ENCODE results near the gene NOC2L. TPM values are rescaled to one million over a fixed set of nuclear protein-coding genes. Genes with fewer than 3 reads are reported as not detected.

The NOC2L gene
- total and polyA plus RNA-seq, 9 of the 15 experiments (the other 6 are each of a cell fraction or from before 2014, with no cell fraction given): 4.0 to 410 (median 200) TPM

DNA sequence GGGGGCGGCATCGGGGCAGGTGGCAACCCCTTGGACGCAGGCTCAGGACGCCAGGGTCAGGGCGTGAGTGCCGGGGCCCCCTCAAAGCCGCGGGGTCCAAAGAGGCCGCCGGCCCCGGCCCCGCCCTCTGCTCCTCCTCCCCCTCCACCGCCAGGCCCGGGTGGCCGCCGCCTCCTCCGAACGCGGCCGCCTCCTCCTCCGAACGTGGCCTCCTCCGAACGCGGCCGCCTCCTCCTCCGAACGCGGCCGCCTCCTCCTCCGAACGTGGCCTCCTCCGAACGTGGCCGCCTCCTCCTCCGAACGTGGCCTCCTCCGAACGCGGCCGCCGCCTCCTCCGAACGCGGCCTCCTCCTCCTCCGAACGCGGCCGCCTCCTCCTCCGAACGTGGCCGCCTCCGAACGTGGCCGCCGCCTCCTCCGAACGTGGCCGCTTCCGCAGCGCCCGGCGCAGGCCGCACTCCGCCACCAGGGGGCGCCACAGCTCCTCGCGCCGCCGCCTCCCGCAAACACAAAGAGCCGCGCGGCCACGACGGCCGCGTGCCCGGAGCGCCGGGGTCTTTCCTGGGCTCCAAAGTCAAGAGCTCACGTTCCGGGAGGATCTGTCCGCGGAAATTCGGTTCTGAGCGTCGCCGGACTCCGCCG is 54.6 kb downstream of the NOC2L start (continued):
- no peak for TF ChIP-seq MIER1 (IDR thresholded peaks at IDR 0.05; ENCODE audit: low read depth)
- TF ChIP-seq FUS (optimal IDR thresholded peaks at IDR 0.05; ENCODE audit: low read depth, low read length): peak; percentile 96
- no peak for TF ChIP-seq ZNF778 (CRISPR knock-in tag; IDR thresholded peaks at IDR 0.05)
- TF ChIP-seq ZNF707 (CRISPR knock-in tag; conservative IDR thresholded peaks at IDR 0.05): no peak
- TF ChIP-seq RCOR1 (IDR thresholded peaks at IDR 0.05; ENCODE audit: borderline replicate concordance in 1 of 2, low read depth in 2 of 2, low read length in 2 of 2): peak in 1 of 2 experiments; percentile 47; a peak in 2 of 4 replicates
- no peak for TF ChIP-seq E2F1 (CRISPR knock-in tag; IDR thresholded peaks at IDR 0.05)
- no peak for TF ChIP-seq KLF10 (CRISPR knock-in tag; IDR thresholded peaks at IDR 0.05)
- TF ChIP-seq PHF20 (IDR thresholded peaks at IDR 0.05; ENCODE audit: partially characterized antibody): peak; percentile 17
- TF ChIP-seq, protein P1, sequence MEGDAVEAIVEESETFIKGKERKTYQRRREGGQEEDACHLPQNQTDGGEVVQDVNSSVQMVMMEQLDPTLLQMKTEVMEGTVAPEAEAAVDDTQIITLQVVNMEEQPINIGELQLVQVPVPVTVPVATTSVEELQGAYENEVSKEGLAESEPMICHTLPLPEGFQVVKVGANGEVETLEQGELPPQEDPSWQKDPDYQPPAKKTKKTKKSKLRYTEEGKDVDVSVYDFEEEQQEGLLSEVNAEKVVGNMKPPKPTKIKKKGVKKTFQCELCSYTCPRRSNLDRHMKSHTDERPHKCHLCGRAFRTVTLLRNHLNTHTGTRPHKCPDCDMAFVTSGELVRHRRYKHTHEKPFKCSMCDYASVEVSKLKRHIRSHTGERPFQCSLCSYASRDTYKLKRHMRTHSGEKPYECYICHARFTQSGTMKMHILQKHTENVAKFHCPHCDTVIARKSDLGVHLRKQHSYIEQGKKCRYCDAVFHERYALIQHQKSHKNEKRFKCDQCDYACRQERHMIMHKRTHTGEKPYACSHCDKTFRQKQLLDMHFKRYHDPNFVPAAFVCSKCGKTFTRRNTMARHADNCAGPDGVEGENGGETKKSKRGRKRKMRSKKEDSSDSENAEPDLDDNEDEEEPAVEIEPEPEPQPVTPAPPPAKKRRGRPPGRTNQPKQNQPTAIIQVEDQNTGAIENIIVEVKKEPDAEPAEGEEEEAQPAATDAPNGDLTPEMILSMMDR (IDR thresholded peaks at IDR 0.05 in 2 of 3, conservative IDR thresholded peaks at IDR 0.05 in 1 of 3; ENCODE audit: insufficient read depth in 2 of 3, low read depth in 1 of 3, low read length in 3 of 3): peak; percentile 83 to 96 (median 93)
- TF ChIP-seq HOXB6 (CRISPR knock-in tag; IDR thresholded peaks at IDR 0.05; ENCODE audit: borderline replicate concordance): no peak
- no peak for TF ChIP-seq PHTF2 (CRISPR knock-in tag; IDR thresholded peaks at IDR 0.05)
- peak; percentile 28 to 74; a peak in 2 of 4 replicates for TF ChIP-seq MNT (conservative IDR thresholded peaks at IDR 0.05)
- no peak for TF ChIP-seq ZNF512 (tag; IDR thresholded peaks at IDR 0.05)
- TF ChIP-seq, protein P2, sequence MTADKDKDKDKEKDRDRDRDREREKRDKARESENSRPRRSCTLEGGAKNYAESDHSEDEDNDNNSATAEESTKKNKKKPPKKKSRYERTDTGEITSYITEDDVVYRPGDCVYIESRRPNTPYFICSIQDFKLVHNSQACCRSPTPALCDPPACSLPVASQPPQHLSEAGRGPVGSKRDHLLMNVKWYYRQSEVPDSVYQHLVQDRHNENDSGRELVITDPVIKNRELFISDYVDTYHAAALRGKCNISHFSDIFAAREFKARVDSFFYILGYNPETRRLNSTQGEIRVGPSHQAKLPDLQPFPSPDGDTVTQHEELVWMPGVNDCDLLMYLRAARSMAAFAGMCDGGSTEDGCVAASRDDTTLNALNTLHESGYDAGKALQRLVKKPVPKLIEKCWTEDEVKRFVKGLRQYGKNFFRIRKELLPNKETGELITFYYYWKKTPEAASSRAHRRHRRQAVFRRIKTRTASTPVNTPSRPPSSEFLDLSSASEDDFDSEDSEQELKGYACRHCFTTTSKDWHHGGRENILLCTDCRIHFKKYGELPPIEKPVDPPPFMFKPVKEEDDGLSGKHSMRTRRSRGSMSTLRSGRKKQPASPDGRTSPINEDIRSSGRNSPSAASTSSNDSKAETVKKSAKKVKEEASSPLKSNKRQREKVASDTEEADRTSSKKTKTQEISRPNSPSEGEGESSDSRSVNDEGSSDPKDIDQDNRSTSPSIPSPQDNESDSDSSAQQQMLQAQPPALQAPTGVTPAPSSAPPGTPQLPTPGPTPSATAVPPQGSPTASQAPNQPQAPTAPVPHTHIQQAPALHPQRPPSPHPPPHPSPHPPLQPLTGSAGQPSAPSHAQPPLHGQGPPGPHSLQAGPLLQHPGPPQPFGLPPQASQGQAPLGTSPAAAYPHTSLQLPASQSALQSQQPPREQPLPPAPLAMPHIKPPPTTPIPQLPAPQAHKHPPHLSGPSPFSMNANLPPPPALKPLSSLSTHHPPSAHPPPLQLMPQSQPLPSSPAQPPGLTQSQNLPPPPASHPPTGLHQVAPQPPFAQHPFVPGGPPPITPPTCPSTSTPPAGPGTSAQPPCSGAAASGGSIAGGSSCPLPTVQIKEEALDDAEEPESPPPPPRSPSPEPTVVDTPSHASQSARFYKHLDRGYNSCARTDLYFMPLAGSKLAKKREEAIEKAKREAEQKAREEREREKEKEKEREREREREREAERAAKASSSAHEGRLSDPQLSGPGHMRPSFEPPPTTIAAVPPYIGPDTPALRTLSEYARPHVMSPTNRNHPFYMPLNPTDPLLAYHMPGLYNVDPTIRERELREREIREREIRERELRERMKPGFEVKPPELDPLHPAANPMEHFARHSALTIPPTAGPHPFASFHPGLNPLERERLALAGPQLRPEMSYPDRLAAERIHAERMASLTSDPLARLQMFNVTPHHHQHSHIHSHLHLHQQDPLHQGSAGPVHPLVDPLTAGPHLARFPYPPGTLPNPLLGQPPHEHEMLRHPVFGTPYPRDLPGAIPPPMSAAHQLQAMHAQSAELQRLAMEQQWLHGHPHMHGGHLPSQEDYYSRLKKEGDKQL (CRISPR knock-in tag; IDR thresholded peaks at IDR 0.05; ENCODE audit: borderline replicate concordance): no peak; the same call in 1 of the 2 replicates
- TF ChIP-seq FOXP1 (CRISPR knock-in tag; IDR thresholded peaks at IDR 0.05): peak; percentile 98
